Skeletal muscle satellite cell (primary cell): Measurements from ENCODE around the gene ZGRF1.
"Not testable (repeated sequence)": the region's sequence is repeated elsewhere in the genome, so short reads cannot be mapped to it uniquely, and the experiment has no call there.

Experiments used
- H3K27me3 ChIP-seq: 2 replicates; pipeline ENCODE4 v1.7.0; 2013; ENCODE audit warnings: low read length; ENCODE audit not compliant: control insufficient read depth, insufficient read depth
- H3K36me3 ChIP-seq: 2 replicates; pipeline ENCODE4 v1.7.0; 2013; ENCODE audit warnings: mild to moderate bottlenecking, control low read depth, low read length; ENCODE audit not compliant: insufficient read depth
- H3K4me1 ChIP-seq: 2 replicates; pipeline ENCODE4 v1.7.0; 2013; ENCODE audit warnings: low read length; ENCODE audit not compliant: control insufficient read depth, insufficient read depth
- H3K4me2 ChIP-seq: 2 replicates; pipeline ENCODE4 v1.7.0; 2013; ENCODE audit warnings: mild to moderate bottlenecking, low read length
- H3K4me3 ChIP-seq: 2 replicates; pipeline ENCODE4 v1.7.0; 2013; ENCODE audit warnings: low read length
- H3K9ac ChIP-seq: 2 replicates; pipeline ENCODE4 v1.7.0; 2013; ENCODE audit warnings: mild to moderate bottlenecking, low read depth, low read length, moderate library complexity
- H3K9me3 ChIP-seq: replicated peaks from 2 replicates; pipeline ENCODE4 v1.7.0; 2013; ENCODE audit warnings: mild to moderate bottlenecking, control low read depth, low read length

Gene ZGRF1

GRCh38 chr4:112637552-112637866, 800 bp upstream of the ZGRF1 start:
- Histone ChIP-seq H3K36me3 (peaks cover 8% of the 10 kb centered on the region), H3K4me2 (peak overlapping the region; percentile 78), H3K9ac (peak overlapping the region; percentile 94), H3K4me3 (peak overlapping the region; percentile 75), H3K9me3 (no peaks in the 10 kb centered on the region), H3K4me1 (peaks cover 12% of the 10 kb centered on the region), H3K27me3 (no peaks in the 10 kb centered on the region)

GRCh38 chr4:112633477-112634235, 3.1 kb downstream of the ZGRF1 start:
- Histone ChIP-seq H3K9ac (peak overlapping the region; percentile 19), H3K4me1 (peaks cover 12% of the 10 kb centered on the region), H3K4me2 (peak overlapping the region; percentile 46), H3K4me3 (no peak overlapping the region), H3K27me3 (no peaks in the 10 kb centered on the region), H3K9me3 (no peaks in the 10 kb centered on the region), H3K36me3 (peaks cover 4% of the 10 kb centered on the region)

- Histone ChIP-seq H3K9me3 (no peaks in the 10 kb centered on the region), H3K4me3 (no peak overlapping the region), H3K27me3 (no peaks in the 10 kb centered on the region), H3K4me1 (no peaks in the 10 kb centered on the region), H3K9ac (no peak overlapping the region), H3K4me2 (no peak overlapping the region), H3K36me3 (no peaks in the 10 kb centered on the region)
These were observed 10.5 kb downstream of the ZGRF1 start for GRCh38 chr4:112626228-112626627.

GRCh38 chr4:112616984-112617383, 19.7 kb downstream of the ZGRF1 start:
- H3K27me3 ChIP-seq = no peaks in the 10 kb centered on the region
- H3K9me3 ChIP-seq = no peaks in the 10 kb centered on the region
- no peaks in the 10 kb centered on the region for H3K4me1 ChIP-seq
- H3K4me2 ChIP-seq = no peak overlapping the region
- H3K4me3 ChIP-seq = no peak overlapping the region
- no peak overlapping the region for H3K9ac ChIP-seq
- H3K36me3 ChIP-seq = peaks cover 9% of the 10 kb centered on the region

GRCh38 chr4:112612814-112613213, 23.9 kb downstream of the ZGRF1 start:
- H3K9me3 ChIP-seq, H3K4me3 ChIP-seq, H3K9ac ChIP-seq, H3K4me1 ChIP-seq, H3K4me2 ChIP-seq, H3K27me3 ChIP-seq, H3K36me3 ChIP-seq: not testable (repeated sequence)

GRCh38 chr4:112604589-112604988, 32.1 kb downstream of the ZGRF1 start:
- H3K4me1 ChIP-seq = no peaks in the 10 kb centered on the region
- H3K36me3 ChIP-seq = no peaks in the 10 kb centered on the region
- H3K27me3 ChIP-seq = no peaks in the 10 kb centered on the region
- H3K4me3 ChIP-seq = no peak overlapping the region
- H3K9ac ChIP-seq = no peak overlapping the region
- H3K4me2 ChIP-seq = no peak overlapping the region
- no peaks in the 10 kb centered on the region for H3K9me3 ChIP-seq

GRCh38 chr4:112594993-112595392, 41.7 kb downstream of the ZGRF1 start:
- no peaks in the 10 kb centered on the region for H3K9me3 ChIP-seq
- no peak overlapping the region for H3K4me3 ChIP-seq
- no peaks in the 10 kb centered on the region for H3K4me1 ChIP-seq
- H3K9ac ChIP-seq = no peak overlapping the region
- no peaks in the 10 kb centered on the region for H3K27me3 ChIP-seq
- no peaks in the 10 kb centered on the region for H3K36me3 ChIP-seq
- H3K4me2 ChIP-seq = no peak overlapping the region

- Histone ChIP-seq H3K27me3 (no peaks in the 10 kb centered on the region), H3K9me3 (no peaks in the 10 kb centered on the region), H3K36me3 (no peaks in the 10 kb centered on the region), H3K9ac (no peak overlapping the region), H3K4me1 (no peaks in the 10 kb centered on the region), H3K4me3 (no peak overlapping the region), H3K4me2 (no peak overlapping the region)
These were observed 43.1 kb downstream of the ZGRF1 start for GRCh38 chr4:112593438-112594133.

- no peaks in the 10 kb centered on the region for H3K4me1 ChIP-seq
- no peaks in the 10 kb centered on the region for H3K36me3 ChIP-seq
- H3K9me3 ChIP-seq = no peaks in the 10 kb centered on the region
- no peak overlapping the region for H3K9ac ChIP-seq
- no peak overlapping the region for H3K4me3 ChIP-seq
- no peaks in the 10 kb centered on the region for H3K27me3 ChIP-seq
- no peak overlapping the region for H3K4me2 ChIP-seq
These were observed 44.0 kb downstream of the ZGRF1 start for GRCh38 chr4:112592717-112593116.

GRCh38 chr4:112591593-112591992, 45.1 kb downstream of the ZGRF1 start:
- no peak overlapping the region for H3K9ac ChIP-seq
- no peak overlapping the region for H3K4me2 ChIP-seq

GRCh38 chr4:112589206-112589605, 47.5 kb downstream of the ZGRF1 start:
- no peaks in the 10 kb centered on the region for H3K9me3 ChIP-seq
- H3K4me1 ChIP-seq = no peaks in the 10 kb centered on the region
- H3K27me3 ChIP-seq = no peaks in the 10 kb centered on the region
- H3K4me3 ChIP-seq = no peak overlapping the region
- no peak overlapping the region for H3K4me2 ChIP-seq
- H3K36me3 ChIP-seq = no peaks in the 10 kb centered on the region
- no peak overlapping the region for H3K9ac ChIP-seq

More at GRCh38 chr4:112591593-112591992, 45.1 kb downstream of the ZGRF1 start:
- no peak overlapping the region for H3K4me3 ChIP-seq
- no peaks in the 10 kb centered on the region for H3K9me3 ChIP-seq
- no peaks in the 10 kb centered on the region for H3K4me1 ChIP-seq
- H3K27me3 ChIP-seq = no peaks in the 10 kb centered on the region
- H3K36me3 ChIP-seq = no peaks in the 10 kb centered on the region
